NOMO-1 treated with DMSO at 0.1 percent for 48 hours (cell line): Measurements from ENCODE around the gene FNTB.
"Not testable (repeated sequence)": the region's sequence is repeated elsewhere in the genome, so short reads cannot be mapped to it uniquely, and the experiment has no call there.

ENCODE experiments used
- DNase-seq: peaks from one replicate; lab custom pipeline; 2025; ENCODE audit not compliant: unreplicated experiment; lab: John Stamatoyannopoulos, UW

The FNTB gene

GRCh38 chr14:65082930-65083329 lies 96.2 kb downstream of the FNTB start:
- no peak for DNase-seq

- DNase-seq, result no peak
These were observed 98.1 kb downstream of the FNTB start for GRCh38 chr14:65084554-65085505.

GRCh38 chr14:65086686-65087085 lies 100.0 kb downstream of the FNTB start:
- not testable (repeated sequence) for DNase-seq

- DNase-seq, result not testable (repeated sequence)
These were observed 101.1 kb downstream of the FNTB start for GRCh38 chr14:65087835-65088234.

GRCh38 chr14:65092349-65092748 lies 105.7 kb downstream of the FNTB start:
- no peak for DNase-seq

GRCh38 chr14:65095633-65096205 lies 109.0 kb downstream of the FNTB start:
- no peak for DNase-seq

- no peak for DNase-seq
These were observed 109.8 kb downstream of the FNTB start for GRCh38 chr14:65096323-65097089.

- DNase-seq, result peak; percentile 89
These were observed 111.9 kb downstream of the FNTB start for GRCh38 chr14:65098586-65098985.

- DNase-seq, result no peak
These were observed 114.3 kb downstream of the FNTB start for GRCh38 chr14:65100922-65101541.

GRCh38 chr14:65101631-65102440 lies 115.1 kb downstream of the FNTB start:
- DNase-seq, result no peak

GRCh38 chr14:65102441-65103149 lies 115.9 kb downstream of the FNTB start, which contains the start of gene MAX:
MAX (minus strand) TSS chr14:65102517; CDS start chr14:65102339, 178 bp downstream.
- peak; percentile 98 for DNase-seq

- DNase-seq, result no peak
These were observed 116.6 kb downstream of the FNTB start for GRCh38 chr14:65103150-65103760.

- DNase-seq, result no peak
These were observed 118.1 kb downstream of the FNTB start for GRCh38 chr14:65104791-65105190.

- no peak for DNase-seq
These were observed 119.6 kb downstream of the FNTB start for GRCh38 chr14:65106316-65106715.

GRCh38 chr14:65106736-65107135 lies 120.0 kb downstream of the FNTB start:
- no peak for DNase-seq

- no peak for DNase-seq
These were observed 120.5 kb downstream of the FNTB start for GRCh38 chr14:65107200-65107599.

GRCh38 chr14:65109357-65109756 lies 122.7 kb downstream of the FNTB start:
- no peak for DNase-seq

- DNase-seq, result no peak
These were observed 123.8 kb downstream of the FNTB start for GRCh38 chr14:65110525-65110924.
